NCI-H82 (cell line): ENCODE results near the gene ARHGAP42.
A peak's percentile ranks its signal among the peaks of the same experiment; 100 is the strongest.

ENCODE experiments used
- DNase-seq: peaks from one replicate; lab custom pipeline; 2025; lab: John Stamatoyannopoulos, UW

ARHGAP42 gene

DNA sequence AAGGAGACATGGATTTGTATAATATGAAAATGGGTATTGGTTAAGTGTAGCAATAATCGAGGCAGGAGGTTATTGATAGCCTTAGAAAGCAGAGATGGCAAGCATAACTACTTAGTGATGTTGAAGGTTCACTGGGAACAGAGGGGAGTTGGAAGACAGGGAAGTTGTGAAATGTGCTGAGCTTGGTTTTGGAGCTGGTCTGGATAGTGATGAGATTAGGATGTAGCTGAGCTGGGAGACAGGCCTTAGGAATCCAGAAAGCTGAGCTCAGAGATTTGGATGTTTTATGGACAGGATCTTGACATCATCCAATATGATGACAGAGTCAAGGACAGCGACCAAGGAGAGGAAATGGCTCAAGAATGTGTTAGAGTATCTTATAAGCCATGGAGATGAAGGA lies 113.1 kb downstream of the ARHGAP42 start:
- DNase-seq = no peak

DNA sequence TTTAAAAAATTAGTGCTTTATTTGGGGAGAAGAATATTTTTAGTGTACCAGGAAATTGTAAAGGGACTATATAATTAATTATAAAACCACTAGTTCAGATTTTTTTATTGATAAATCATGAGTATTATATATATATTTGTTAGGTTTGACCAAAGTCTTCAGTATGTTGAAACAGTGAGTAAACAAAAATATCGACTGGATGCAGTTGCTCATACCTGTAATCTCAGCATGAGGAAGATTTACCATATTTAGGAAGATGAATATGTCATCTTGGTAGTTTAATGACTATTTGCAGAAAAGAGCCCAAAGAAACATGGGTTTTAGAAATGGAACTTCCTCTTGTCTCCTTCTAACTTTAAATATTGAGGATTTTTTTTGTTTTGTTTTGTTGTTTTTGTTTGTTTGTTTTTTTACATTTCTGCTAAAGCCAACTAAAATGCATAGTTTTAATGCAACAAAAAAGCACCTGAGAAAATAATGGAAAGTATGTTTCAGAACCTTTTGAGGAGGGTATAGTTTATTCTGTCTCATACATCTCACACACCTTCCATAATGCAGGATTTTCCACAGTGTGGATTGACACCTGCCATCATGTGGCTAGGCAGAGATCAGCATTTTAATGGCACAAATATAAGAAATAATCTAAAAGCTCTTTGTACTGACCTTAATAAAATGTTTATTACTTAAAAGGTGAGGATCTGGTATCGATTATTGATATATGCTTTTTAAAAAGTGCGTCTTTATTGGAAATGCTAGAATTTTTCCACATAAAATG lies 114.3 kb downstream of the ARHGAP42 start:
- DNase-seq = no peak

DNA sequence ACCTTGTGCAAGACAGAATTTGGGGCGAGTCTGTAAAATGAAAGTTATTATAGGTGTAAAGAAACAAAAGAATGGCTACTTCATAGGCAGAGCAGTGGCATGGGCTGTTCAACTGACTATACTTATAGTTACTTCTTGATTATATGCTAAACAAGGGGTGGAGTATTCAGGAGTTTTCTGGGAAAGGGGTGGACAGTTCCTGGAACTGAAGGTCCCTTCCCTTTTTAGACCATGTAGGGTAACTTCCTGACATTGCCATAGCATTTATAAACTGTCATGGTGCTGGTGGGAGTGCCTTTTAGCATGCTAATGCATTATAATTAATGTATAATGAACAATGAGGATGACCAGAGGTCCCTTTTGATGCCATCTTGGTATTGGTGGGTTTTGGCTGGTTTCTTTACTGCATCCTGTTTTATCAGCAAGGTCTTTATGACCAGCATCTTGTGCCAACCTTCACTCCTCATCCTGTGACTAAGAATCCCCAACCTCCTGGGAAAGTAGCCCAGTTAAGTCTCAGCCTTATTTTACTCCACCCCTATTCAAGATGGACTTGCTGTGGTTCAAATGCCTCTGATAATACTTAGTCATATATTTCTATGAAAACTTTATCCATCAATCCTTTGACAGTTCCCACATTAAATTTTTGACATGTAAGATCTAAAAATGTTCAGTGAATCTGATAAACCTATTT lies 118.6 kb downstream of the ARHGAP42 start:
- no peak for DNase-seq

DNA sequence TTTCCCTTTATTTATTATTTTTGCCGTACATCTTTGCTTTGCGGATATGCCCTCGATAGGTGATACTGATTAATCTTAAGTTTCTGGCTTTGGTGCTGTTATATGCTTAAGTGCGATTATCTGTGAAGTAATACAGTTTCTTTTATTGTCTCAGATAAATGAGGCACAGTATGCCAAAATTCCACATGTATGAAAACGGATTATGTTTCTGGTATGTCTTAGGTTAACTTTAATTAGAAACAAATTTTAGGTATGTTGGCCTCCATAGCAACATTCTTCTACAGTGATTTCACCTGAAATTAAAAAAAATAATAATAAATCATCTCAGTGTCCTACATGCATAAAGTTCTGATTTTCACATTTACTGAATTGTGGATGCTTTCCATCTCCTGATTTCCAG lies 119.2 kb downstream of the ARHGAP42 start:
- no peak for DNase-seq

DNA sequence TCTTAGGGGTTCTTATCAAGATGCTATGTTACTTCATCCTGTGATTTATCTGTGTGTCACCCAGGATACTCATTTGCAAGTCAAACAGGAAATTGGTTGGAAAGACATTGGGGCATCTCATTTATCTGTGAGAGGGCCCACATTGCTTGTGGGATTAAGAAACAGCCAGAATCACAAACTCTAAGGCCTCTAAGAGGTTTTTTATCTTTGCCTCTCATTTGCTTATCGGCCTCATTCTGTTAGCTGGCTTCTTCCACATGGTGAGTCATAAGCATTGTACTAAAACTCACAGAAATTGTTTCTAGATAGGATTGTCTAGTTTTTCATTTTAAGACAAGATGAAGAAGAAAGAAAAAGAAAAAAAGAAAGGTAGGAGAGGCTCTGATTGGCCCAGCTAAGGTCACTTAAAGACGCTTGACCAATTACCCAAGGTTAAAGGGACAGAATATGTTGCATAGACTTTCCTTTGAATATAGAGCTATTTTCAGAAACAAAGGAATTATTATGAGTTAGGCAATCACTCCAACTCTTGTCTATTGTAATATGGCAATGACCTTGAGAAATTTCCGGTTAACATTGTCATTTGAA lies 121.9 kb downstream of the ARHGAP42 start:
- no peak for DNase-seq

DNA sequence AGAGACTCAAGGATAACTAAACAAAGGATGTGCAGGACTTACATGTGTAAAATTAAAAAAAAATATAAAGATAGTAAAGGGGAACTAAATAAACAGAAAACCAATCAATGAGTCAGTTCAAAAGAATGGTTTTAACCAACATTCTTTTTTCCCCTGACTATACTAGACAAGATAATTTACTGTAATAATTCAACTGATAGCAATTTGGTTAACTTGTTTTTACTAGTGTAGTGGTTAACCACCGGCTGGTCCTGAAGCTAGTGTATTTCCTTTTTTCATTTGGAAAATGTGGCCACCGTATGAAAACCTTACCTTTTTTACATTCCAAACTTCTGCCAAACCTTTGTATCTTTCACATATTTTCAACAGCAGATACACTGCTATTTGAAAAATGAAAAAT lies 123.1 kb downstream of the ARHGAP42 start:
- no peak for DNase-seq

DNA sequence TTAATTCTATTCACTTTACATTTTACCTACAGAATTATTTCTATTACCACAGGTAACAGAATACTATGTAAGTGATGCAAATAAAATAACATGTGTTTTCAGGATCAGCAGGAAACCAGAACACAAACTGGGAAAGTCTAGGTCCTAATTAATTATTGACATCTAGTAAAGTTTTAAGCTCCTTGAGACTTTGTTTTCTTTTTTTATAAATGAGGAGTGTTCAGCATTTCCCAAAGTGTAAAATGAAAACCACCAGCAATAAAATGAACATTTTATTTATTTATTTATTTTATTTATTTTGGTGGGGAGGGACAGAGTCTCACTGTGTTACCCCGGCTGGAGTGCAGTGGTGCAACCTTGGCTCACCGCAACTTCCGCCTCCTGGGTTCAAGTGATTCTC lies 123.6 kb downstream of the ARHGAP42 start:
- no peak for DNase-seq

DNA sequence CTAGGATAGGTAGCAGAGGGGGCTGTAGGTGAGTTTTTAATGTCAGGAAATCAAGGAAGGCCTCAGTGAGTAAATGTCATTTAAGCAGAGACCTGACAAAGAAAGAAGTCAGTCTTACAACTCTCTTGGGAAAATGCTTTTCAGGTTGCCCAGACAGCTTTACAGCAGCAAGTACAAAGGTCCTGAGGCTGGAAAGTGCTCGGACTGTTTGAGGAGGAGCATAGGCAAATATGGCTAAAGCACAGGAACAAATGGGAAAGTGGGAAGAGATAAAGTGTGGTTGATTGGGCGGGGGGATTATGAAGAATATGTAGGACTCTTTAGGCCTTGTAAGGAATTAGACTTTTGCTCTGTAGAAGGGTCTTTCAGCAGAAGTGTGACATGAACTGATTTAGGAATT lies 125.4 kb downstream of the ARHGAP42 start:
- DNase-seq = no peak

DNA sequence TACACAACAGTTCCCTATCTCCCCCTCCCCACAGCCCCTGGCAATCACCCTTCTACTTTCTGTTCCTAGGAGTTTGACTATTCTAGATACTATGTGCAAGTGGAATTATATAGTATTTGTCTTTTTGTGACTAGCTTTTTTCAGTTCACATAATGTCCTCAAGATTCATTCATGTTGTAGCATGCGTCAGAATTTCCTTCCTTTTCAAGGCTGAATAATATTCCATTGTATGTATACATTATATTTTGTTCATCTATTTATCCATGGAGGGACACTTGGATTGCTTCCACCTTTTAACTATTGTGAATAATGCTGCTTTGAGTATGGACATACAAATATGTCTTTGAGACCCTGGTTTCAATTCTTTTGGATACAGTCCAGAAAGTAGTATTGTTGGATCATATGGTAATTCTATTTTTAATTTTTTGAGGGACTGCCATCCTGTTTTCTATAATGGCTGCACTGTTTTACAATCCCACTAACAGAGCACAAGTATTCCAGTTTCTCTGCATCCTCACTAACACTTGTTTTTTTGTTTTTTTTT lies 128.8 kb downstream of the ARHGAP42 start:
- no peak for DNase-seq

DNA sequence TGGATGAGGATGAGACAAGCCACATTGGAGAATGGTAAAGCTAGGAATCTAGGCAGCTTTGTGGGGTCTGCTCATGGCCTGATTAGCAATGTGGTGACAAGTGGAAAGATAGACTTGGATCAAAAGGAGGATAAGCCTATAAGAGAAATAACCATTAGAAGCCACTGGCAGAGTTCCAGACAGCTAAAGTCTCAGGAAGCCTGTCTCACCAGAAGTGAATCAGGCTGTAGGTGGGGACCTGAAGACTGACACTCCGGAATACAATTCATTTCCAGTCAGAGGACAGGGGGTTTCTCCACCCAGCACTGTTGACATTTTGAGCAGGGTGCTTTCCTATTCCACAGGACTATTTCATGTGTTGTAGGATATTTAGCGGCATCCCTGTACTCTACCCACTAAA lies 129.7 kb downstream of the ARHGAP42 start:
- DNase-seq = peak; percentile 96

DNA sequence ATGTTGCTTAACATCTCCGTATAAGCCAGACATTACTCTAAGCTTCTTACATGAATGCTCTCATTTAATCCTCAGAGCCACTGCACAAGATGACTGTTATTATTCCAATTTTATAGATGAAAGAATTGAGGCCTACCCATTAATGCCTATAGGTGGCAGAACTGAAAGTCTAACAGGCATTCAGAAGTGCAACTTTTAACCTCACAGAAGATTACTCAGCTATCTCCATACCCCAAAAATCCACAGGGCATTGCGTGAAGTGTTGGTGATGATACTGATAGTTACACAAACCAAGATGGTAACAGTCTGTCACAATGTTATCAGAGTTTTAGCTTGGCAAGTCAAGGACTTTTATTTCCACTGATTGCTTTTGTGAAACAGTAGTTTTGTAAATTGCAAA lies 130.5 kb downstream of the ARHGAP42 start:
- DNase-seq = peak; percentile 17

DNA sequence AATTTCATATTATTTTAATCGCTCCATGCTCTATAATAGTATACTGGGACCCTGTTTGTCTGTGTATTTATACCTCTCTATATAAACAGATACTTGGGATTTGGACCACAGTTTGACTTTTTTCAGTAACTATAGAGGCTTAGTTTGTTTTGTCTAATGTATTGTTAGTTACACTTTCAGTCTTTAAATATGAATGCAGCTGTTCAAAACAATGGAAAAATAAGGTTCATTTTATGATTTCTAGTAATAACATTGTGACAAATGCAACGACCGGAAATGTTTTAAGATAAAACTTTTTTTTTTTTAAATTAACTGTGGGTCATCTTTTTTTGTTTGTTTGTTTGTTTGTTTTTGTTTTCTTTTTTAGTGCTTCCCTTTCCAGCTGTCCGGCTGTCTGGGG lies 133.5 kb downstream of the ARHGAP42 start:
- no peak for DNase-seq

DNA sequence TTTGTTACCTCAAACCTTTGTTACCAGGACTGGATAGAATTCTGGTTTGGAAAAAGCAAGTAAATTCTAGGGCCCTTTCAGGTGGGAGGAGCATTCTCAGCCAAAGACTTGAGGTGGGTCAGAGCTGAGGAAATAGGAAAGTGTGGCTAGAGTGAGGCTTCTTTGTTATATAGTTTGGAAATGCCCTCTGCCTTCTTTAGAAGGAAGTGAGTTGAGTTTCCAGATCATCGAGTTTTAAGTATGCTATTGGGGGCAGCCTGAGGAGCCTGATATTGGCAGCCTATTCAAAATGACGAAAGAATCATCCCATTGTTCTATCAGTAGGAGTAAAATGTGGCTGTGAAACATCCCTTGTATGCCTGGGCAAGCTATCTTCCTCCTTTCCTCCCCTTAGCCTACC lies 134.1 kb downstream of the ARHGAP42 start:
- no peak for DNase-seq

DNA sequence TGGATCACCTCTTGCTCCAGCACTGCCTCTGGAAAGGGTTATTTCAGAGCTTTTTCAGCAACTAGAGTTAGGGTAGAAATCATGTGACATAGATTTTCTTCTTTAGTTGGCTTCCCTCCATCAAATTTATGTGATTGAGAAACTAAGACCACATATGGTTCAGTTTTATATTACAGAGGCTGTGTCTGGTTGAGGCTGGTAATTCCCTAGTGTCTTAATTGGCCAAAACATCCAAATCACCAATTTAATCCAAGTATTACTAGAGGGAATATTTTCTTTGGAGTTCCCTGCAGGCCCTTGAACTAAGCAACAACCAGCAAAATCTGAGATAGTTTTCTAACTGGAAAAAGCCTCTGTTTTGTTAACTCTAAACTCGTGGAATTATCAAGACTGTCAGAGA lies 136.3 kb downstream of the ARHGAP42 start:
- peak; percentile 16 for DNase-seq

DNA sequence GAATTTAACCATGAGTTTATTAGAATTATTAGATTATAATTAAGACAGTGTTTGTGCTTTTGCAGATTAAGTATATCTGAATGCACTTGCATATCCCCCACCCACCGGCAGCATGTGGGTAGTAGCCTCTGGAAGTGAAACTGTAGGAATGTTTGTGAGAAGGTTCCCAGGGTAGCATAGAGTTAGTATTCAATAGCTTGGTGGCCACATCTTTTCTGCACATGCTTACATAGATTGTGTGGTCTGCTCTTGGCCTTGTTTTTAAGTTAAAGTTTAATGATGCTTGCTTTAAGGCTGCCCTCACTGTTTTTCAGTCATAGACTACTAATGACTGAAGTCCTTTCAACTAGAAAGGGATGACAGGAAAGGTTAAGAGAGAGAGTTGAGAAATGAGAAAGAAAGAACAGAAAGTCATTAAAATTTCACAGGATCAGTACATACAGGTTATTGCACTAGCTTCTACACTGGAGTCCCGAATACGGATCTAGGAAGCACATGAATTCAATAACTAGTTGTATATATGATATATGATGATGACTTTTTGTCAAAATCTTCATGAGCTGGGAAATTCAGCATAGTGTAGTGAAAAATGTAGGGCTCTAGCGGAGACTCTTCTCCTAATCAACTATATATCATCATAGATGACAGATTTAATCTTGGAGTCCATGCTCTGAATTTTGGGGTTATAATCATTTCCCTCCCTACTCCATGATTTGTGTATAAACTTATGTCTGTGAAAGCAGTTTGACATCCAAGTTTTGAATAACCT lies 137.1 kb downstream of the ARHGAP42 start:
- DNase-seq = no peak

DNA sequence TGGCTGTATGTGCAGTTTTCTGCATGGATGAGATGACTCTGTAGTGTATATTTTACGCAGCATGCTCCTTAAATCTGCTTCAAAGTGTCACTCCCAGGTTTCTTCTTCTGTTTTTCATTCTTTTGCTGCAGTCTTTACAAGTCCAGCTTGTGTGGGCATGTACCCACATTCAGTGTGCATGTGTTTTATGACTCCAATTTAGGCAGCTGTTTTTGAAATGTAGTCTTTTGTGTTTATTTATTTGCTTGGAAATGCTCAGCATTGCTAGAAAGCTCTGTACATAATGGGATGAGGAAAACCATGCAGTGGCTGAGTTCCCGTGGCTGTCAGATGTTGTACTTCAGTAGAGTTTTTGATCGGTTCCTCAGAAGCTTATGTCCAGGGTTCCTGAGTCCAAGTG lies 138.5 kb downstream of the ARHGAP42 start:
- no peak for DNase-seq

DNA sequence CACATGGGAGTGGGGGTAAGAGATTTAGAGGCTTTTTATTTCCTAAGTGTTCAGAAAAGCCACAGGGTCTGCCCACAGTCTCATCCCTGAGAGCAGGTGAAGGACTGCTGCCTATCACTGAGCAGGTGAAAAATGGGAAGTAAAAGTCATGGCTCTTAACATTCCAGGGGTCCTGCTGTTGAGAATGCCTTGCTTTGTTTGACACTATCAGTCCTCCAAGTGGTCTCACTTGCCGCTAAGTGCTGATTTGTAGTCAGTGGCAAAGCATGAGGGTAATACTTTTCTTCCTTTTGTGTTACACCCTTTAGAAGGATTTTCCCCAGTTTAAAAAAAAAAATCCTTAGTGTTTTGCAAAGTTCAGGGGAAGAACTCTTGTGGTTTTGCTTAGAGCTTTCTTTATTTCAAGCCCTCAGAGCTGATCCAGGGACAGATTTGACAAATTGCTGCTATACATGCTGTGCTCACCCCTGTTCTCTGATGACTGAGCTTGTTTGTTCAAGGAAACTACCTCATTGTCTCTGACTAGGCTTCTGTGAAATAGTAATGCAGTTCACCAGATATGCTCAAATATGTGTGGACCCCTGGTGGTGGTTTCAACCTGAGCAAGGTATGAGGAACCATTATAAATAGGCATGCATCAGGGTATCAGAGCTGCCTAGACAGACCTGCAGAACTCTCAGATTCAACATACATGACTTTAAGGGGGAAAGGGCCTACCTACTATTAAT lies 141.0 kb downstream of the ARHGAP42 start:
- DNase-seq = peak; percentile 62

DNA sequence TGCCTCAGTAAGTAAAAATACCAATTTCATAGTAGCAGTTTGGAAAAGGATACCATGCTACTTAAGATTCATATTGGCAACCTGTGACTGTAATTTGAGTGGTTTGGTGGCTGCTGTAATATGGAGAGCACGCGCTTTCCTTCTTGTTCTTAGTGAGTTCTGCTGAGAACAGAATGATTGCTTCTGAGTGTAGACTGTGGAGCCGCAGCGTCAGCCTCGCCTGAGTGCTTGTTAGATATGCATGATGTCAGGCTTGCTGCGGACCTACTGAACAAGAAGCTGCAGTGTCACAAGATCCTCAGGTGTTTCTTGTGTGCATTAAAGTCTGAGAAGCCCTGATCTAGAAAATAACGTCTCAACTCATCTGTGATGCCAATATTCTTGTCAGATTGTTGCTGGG lies 143.2 kb downstream of the ARHGAP42 start:
- DNase-seq = no peak

DNA sequence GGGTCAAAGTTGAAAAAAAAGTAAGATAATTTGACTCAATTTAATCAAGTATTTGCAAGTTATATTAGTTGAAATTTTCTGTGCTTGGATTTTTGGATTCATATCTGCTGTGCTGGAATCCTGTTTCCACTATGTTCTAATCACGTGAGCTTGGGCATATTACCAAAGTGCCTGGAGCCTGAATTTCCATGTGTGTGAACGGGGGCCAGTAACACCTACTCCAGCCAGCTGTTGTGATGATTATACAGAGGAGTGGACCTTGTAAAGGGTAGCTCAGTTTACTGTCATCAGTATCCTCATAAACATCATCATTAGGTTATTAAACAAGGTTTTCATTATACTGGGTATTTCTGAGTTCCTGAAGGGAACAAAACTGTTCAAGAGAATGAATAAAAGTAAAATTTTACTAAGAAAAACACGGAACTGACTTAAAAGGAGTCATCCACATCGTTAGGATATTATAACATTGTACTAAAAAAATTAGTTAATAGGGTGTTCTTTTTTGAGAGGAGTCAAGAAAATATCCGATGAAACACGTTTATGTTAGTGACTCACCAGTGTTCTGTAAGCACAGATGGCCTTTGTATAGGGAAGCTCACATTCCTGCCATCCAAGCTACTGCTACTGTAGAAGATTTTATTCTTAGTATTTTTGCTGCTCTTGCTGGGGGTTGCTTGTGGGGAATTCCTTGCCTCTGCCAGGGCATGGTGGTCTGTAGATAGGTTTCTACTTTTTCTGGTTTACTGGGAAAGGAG lies 144.1 kb downstream of the ARHGAP42 start:
- DNase-seq = no peak

DNA sequence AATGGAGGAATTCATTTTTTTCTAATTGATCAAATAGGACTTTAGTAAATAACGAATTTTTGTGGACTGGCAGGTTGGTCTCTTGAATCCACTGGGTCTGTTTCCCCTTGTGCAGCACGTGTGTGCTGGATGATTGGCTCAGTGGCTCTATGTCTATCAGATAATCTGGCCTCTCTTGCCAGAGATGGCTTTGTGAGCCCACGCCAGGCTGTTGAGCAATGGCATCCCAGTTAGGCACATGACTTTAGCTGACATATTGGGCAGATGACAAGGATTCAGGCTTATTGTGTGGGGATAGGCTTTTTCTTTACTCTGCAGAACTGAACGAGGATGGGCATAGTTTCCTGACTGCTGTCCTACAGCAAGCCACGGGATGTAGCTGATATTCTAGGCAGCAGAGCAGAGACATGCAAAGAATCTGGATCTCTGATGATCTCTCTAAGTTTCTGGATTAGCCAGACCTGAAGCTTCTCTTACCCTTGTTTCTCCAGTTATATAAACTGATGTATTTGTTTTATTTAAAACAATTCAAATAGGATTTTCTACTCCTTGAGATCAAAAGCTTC lies 144.9 kb downstream of the ARHGAP42 start:
- DNase-seq = no peak

DNA sequence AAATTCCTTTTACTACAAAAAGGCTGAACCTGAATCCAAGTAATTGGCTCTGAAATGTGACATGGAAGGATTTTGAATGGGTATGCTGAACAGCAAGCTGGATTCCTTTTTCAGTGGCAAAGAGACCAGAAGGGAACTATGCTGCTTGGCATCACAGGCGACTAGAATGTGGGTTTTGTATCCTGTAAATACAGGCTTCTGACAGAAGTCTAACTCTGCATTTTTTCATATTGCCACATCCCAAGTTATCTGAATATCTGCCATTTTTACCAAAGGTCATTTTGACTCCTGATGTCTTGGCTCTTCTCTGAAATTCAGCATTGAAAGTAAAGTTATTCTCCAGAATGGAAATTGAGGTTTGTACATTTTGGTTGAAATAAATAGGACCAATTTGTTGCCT lies 145.7 kb downstream of the ARHGAP42 start:
- no peak for DNase-seq
